Germinal center (tissue), 1 donor: Measurements from ENCODE around the gene ASPA.
"Not testable (repeated sequence)": the region's sequence is repeated elsewhere in the genome, so short reads cannot be mapped to it uniquely, and the experiment has no call there.

ENCODE experiments used
- DNase-seq: peaks from one replicate; pipeline ENCODE4 v3.0.0; 2012; ENCODE audit warnings: mixed read lengths, low spot score

The ASPA gene

DNA sequence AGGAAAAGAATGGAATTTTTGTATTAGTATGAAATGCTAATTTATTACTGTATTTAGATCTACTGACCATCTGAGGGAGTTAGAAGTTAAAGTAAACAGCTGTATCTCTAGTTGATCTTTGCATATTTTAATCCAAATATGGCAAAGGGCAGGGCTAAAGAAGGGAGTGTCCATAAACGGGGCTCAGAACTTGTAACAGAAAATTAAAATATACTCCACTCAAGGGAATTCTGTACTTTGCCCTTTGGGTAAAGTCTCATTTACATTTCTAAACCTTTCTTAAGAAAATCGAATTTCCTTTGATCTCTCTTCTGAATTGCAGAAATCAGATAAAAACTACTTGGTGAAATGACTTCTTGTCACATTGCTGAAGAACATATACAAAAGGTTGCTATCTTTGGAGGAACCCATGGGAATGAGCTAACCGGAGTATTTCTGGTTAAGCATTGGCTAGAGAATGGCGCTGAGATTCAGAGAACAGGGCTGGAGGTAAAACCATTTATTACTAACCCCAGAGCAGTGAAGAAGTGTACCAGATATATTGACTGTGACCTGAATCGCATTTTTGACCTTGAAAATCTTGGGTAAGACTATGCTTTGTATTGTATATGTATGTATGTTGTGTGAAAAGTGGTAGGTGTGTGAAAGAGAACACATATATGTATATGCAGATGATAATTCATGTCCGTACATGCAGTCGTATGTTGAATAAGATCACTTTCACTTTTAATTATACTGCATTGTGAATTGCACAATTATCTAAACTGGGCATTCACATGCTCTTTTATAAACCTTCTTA is at the start of gene ASPA:
ASPA (plus strand) TSS at position 186 of the 799 bp plus-strand sequence; CDS start at position 349, 163 bp downstream.
- DNase-seq, result no peak

GRCh38 chr17:3433215-3433614 is 42.6 kb upstream of the ASPA start:
- DNase-seq, result not testable (repeated sequence)

- no peak for DNase-seq
Measured at GRCh38 chr17:3433741-3434140, 42.1 kb upstream of the ASPA start, which contains the start of gene OR1E2. TSS of gene OR1E2 (minus strand) at chr17:3433841. CDS start at chr17:3433841, 0 bp downstream.

GRCh38 chr17:3438368-3438767 is 37.4 kb upstream of the ASPA start:
- no peak for DNase-seq

- DNase-seq, result no peak
Measured at GRCh38 chr17:3440451-3440850, 35.3 kb upstream of the ASPA start.

- no peak for DNase-seq
Measured at GRCh38 chr17:3447625-3448024, 28.2 kb upstream of the ASPA start.

DNA sequence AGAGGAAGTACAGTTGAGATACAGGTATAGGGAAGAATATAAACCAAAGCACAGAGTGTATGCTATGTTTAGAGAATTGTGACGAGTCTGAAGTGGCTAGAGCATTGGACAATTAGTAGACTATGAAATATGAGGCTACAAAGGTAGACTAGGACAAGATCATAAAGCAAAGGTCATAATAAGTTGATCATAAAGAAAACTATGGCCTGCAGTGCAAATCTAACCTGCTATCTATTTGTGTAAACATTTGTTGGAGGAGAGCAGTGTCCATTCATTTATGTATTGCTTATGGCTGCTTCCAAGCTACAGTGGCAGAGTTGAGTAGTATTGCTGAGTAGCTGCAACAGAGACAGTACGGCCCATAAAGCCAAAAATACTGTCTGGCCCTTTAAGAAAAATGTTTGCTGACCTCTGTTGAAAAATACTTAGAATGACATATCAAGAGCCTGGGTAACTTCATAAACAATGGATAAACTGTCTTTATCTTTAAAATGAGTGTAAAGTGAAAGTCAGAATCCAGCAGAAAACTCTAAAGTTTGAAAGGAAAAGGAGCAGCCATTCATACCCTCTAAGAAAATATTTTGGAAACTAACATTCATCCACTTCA is 27.6 kb upstream of the ASPA start:
- no peak for DNase-seq

DNA sequence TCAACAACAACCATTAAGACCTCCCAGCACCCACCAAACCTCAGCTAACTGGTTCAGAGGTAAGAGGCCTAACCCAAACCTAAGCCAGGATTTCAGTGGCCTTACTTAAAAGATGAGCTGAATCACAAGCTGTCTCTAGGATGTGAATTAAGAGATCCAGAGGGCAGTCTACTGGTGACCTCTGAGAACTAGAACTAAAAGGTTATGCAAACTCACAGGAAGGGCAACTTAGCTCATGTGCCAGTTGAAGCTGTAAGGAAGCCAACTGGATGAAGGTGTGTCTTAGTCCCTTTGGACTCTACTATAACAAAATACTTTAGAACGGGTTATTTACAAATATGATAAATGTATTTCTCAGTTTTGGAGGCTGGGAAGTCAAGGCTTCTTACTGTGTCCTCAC is 9.4 kb upstream of the ASPA start:
- DNase-seq, result not testable (repeated sequence)

- DNase-seq, result no peak
Measured at GRCh38 chr17:3469529-3469928, 6.3 kb upstream of the ASPA start.

- no peak for DNase-seq
Measured at GRCh38 chr17:3471599-3471998, 4.2 kb upstream of the ASPA start, which contains the start of gene SPATA22. TSS of gene SPATA22 (minus strand) at chr17:3471819. CDS start at chr17:3469325, 2,494 bp downstream.

DNA sequence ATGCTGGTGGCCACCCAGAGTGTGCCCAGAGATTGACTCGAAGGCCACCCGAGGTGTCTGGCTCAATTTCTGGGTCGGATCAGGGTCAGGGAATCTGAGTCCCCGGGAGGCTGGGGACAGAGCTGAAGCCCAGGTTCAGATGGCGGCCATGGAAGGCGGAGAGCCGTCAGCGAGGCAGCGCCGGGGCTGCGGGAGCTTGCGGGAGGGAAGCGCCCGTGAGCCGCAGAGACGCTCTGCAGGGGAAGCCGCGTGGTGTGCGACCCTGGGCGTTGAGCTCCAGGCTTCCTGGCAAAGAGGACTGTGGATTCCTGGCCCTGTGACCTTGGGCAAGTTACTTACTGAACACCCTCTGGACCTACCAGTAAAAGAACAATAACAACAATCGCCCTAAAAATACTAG is 3.7 kb upstream of the ASPA start:
- DNase-seq, result no peak

GRCh38 chr17:3474212-3474611 is 1.6 kb upstream of the ASPA start:
- no peak for DNase-seq

- DNase-seq, result no peak
Measured at GRCh38 chr17:3475251-3475685, 529 bp upstream of the ASPA start.

GRCh38 chr17:3479988-3480387 is 4.2 kb downstream of the ASPA start:
- no peak for DNase-seq

DNA sequence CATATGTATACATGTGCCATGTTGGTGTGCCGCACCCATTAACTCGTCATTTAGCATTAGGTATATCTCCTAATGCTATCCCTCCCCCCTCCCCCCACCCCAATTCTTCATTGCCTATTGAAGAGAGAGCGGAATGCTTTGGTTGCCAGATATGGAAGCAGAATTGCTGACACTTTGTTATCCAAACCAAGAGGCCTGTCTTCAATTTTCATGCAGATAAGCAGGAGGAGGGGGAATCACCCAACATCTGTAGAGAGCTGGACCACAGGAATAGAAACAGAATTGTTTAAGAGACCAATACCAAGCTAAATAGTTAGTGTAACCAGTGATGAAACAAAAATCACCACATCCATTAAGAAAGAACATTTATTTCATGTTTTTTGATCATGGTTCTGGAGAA is 7.1 kb downstream of the ASPA start:
- DNase-seq, result no peak

DNA sequence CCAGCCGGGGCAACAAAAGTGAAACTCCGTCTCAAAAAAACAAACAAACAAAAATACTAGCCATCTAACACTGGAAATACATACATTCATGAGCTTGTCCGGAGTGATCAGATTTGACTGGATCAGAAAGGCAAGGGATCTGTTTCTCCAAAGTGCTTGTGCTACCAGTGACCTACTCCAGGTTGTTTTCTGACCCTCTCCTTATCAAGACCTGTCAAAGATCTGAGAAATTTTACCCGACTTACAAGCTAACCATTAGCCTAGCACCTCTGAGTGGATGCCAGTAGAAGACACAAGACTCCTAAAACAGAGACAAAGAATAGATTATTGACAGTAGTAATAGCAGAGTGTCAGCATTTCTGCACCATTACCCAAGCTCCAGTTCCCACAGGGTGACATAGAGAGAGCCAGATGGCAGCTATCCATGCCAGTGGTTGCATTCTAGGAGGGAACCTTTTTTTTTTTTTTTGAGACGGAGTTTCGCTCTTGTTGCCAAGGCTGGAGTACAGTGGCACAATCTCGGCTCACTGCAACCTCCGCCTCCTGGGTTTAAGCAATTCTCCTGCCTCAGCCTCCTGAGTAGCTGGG is 9.8 kb downstream of the ASPA start:
- DNase-seq, result no peak

GRCh38 chr17:3497101-3497500 is 21.3 kb downstream of the ASPA start:
- DNase-seq, result no peak

- DNase-seq, result no peak
Measured at GRCh38 chr17:3501344-3501743, 25.5 kb downstream of the ASPA start.

DNA sequence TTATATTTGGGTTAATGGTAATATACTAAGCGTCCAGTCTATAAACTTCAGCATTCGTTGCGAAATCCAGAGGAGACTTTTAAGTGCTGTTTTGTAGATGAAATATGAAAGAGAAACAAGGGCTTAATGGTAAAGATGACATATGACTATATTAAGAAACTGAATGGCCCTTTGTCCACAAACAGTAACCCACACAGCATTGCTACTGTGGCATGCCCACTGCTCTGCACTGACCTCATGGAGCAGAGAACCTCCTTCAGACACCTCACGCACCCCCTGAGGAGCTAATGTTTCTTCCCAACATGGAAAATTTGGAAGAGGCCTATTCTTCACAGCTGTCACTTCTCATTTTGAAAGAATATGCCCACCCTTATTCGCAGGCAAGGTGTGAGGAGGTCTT is 26.7 kb downstream of the ASPA start:
- no peak for DNase-seq

DNA sequence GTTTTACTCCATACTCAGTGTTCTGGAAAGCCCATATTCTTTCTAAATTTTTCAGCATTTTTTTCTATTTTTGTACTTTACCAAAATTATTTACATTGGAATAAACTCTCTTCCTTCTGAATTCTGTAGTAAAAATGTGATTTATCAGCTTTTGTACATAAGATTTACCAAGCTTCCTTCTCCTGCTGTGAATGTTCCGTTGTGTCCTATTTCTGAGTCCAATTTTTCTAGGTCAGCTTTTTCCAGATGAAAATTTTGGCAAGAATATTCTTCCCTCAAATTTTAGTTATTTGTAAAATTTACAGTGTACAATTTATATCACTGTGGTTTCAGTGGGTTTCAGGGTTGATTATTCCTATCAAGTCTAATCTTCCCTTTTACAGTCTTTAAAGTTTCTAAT is 27.5 kb downstream of the ASPA start:
- DNase-seq, result no peak

DNA sequence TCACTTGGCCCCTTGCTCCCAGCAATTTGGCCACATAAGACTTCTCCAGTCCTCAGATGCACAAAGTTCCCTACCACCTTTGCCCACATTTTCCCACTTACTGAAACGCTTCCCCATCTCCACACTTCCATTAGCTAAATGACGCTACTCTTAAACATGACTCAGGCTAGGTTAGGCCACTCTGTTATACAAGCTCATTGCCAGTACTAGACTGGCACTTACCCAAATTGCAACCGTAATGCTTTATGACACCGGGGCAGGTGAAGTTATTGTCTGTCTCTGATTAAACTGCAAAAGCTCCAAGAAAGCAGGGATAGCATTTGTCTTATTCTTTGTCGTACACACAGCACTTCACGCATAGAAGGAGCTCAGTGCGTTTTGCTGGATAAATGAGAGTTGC is 29.2 kb downstream of the ASPA start:
- no peak for DNase-seq

GRCh38 chr17:3506054-3506453 is 30.3 kb downstream of the ASPA start:
- no peak for DNase-seq

DNA sequence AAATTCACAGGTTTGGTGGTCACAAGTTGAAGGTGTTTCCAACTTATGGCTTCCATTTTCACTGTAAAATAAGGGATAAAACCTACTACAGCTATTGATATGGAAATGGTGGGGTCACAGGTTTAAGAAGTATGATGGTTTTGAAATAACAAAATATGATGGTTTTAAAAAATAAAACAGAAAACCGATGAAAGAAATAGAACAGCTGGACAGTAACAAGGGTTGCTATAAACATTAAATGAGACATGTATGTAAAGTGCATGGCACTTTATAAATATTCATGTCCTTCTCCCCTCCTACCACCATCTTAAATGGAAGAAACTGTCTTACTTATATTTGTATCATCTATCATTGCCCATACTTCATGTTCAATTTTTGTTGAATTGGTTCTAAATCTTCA is 31.3 kb downstream of the ASPA start:
- no peak for DNase-seq
